Endothelial cell of umbilical vein (primary cell): ENCODE results near the gene KCTD17. TPM values are rescaled to one million over a fixed set of nuclear protein-coding genes. Genes with fewer than 3 reads are reported as not detected.

Source experiments
- BruUV-seq: library from RNA; stranded (reverse); fragments of 400-500 nt; replicated peaks from 2 replicates; lab custom pipeline; 2021; lab: Mats Ljungman, UMichigan
- CTCF ChIA-PET: fragments of 300-600, 350-600 bp; sonication (Branson Sonifier 250); formaldehyde crosslinking; loops from one replicate; lab custom pipeline; 2021; ENCODE audit warnings: antibody characterized with exemption, inconsistent platforms; lab: Charles Lee
- POLR2A ChIA-PET: fragments of 300-600, 350-600 bp; sonication (Branson Sonifier 250); formaldehyde crosslinking; loops from one replicate; lab custom pipeline; 2021; ENCODE audit warnings: antibody characterized with exemption, inconsistent platforms; lab: Charles Lee
- DNase-seq: peaks from one replicate; pipeline ENCODE4 v3.0.0-alpha.2; 2011; ENCODE audit warnings: low read depth, low spot score
- FAIRE-seq: peaks from 2 replicates; lab custom pipeline; 2011; peaks lifted over from hg19 to GRCh38; lab: Jason Lieb, UNC
- H2AFZ ChIP-seq: 2 replicates; pipeline ENCODE4 v1.6.0; 2012; ENCODE audit warnings: low read depth, low read length, control low read depth, inconsistent platforms
- H3K27ac ChIP-seq: 2 replicates; pipeline ENCODE4 v1.5.1; 2011; ENCODE audit warnings: low read depth, mild to moderate bottlenecking, control low read depth, low read length, moderate library complexity; ENCODE audit not compliant: insufficient read depth
- H3K27me3 ChIP-seq, 2 experiments: 2 replicates each; pipeline versions ENCODE4 v1.6.0 to v1.6.1; 2011; ENCODE audit warnings: low read length in 2 of 2, mixed read lengths in 1 of 2; ENCODE audit not compliant: control insufficient read depth in 2 of 2, insufficient read depth in 2 of 2
- H3K36me3 ChIP-seq, 2 experiments: 2 replicates in 1 of 2; 3 replicates in 1 of 2; pipeline ENCODE4 v1.5.1; 2011; ENCODE audit warnings: low read length in 2 of 2, mild to moderate bottlenecking in 1 of 2, moderate library complexity in 1 of 2; ENCODE audit not compliant: control insufficient read depth in 2 of 2, insufficient read depth in 2 of 2; ENCODE audit errors: extremely low read depth in 1 of 2
- H3K4me1 ChIP-seq: 3 replicates; pipeline ENCODE4 v1.5.1; 2011; ENCODE audit warnings: mild to moderate bottlenecking, low read length; ENCODE audit not compliant: control insufficient read depth, insufficient read depth; ENCODE audit errors: extremely low read depth
- H3K4me2 ChIP-seq: 2 replicates; pipeline ENCODE4 v1.6.1; 2011; ENCODE audit warnings: low read length, control low read depth, mixed read lengths; ENCODE audit not compliant: insufficient read depth
- H3K4me3 ChIP-seq, 3 experiments: fragments of 200-600 bp in 1 of 3; sonication (generic), shearing (Covaris generic) in 1 of 3; replicated peaks in 1 of 3; 2 replicates each; pipeline ENCODE4 v1.5.1; 2011 to 2016; ENCODE audit warnings: control low read depth in 3 of 3, low read length in 3 of 3, mild to moderate bottlenecking in 2 of 3, inconsistent platforms in 1 of 3, low read depth in 1 of 3, moderate library complexity in 1 of 3; ENCODE audit not compliant: insufficient read depth in 1 of 3
- H3K79me2 ChIP-seq: 2 replicates; pipeline ENCODE4 v1.6.0; 2012; ENCODE audit warnings: low read length, inconsistent platforms; ENCODE audit not compliant: control insufficient read depth, insufficient read depth
- H3K9ac ChIP-seq: replicated peaks from 2 replicates; pipeline ENCODE3; 2011; ENCODE audit warnings: low read length, control low read depth; ENCODE audit not compliant: insufficient read depth; ENCODE audit errors: extremely low read depth
- H3K9me1 ChIP-seq: replicated peaks from 3 replicates; pipeline ENCODE4 v1.6.0; 2011; ENCODE audit warnings: mild to moderate bottlenecking, low read length; ENCODE audit not compliant: control insufficient read depth, insufficient read depth; ENCODE audit errors: extremely low read depth
- H3K9me3 ChIP-seq: replicated peaks from 2 replicates; pipeline ENCODE4 v1.5.1; 2012; ENCODE audit warnings: low read length, inconsistent platforms; ENCODE audit not compliant: control insufficient read depth, insufficient read depth
- H4K20me1 ChIP-seq: replicated peaks from 2 replicates; pipeline ENCODE3; 2011; ENCODE audit warnings: mild to moderate bottlenecking, low read length; ENCODE audit not compliant: control insufficient read depth, insufficient read depth; ENCODE audit errors: extremely low read depth
- EZH2 ChIP-seq: IDR thresholded peaks from 2 replicates; pipeline ENCODE4 v1.6.1; 2012; ENCODE audit warnings: borderline replicate concordance, low read depth, mild to moderate bottlenecking, moderate library complexity, low read length, inconsistent platforms; ENCODE audit not compliant: severe bottlenecking
- FOS ChIP-seq: IDR thresholded peaks from 2 replicates; pipeline ENCODE4 v1.6.1; 2011; ENCODE audit warnings: mild to moderate bottlenecking, low read length, moderate library complexity, borderline replicate concordance; ENCODE audit not compliant: insufficient read depth
- GATA2 ChIP-seq: IDR thresholded peaks from 2 replicates; pipeline ENCODE4 v1.7.0; 2011; ENCODE audit warnings: low read depth, mild to moderate bottlenecking, moderate library complexity, mixed read lengths, low read length; ENCODE audit not compliant: insufficient read length, insufficient read depth
- JUN ChIP-seq: IDR thresholded peaks from 2 replicates; pipeline ENCODE4 v1.6.1; 2011; ENCODE audit warnings: borderline replicate concordance, low read depth; ENCODE audit not compliant: insufficient read length, insufficient read depth
- MYC ChIP-seq: IDR thresholded peaks from one replicate; pipeline ENCODE4 v1.6.1; 2011; ENCODE audit warnings: mild to moderate bottlenecking, low read depth, low read length
- POLR2A ChIP-seq: IDR thresholded peaks from 2 replicates; pipeline ENCODE4 v1.6.1; 2012; ENCODE audit warnings: low read depth, mild to moderate bottlenecking, control low read depth, low read length
- POLR2AphosphoS5 ChIP-seq: IDR thresholded peaks from 2 replicates; pipeline ENCODE4 v1.6.1; 2012; ENCODE audit warnings: low read depth, mild to moderate bottlenecking, control low read depth, low read length, moderate library complexity; ENCODE audit not compliant: insufficient read depth
- dilution Hi-C: fragments of 300-500 bp; cut with MboI; formaldehyde crosslinking; loops from one replicate; pipeline ENCODE4 v1.15.0; 2019; ENCODE audit warnings: low sequenced_read_pairs; ENCODE audit not compliant: extremely low pct_ligation_motif_present
- intact Hi-C: fragments of 100-400 bp; cut with micrococcal nuclease; formaldehyde crosslinking; loops from one replicate; pipeline ENCODE4 v1.10.0; 2022
- polyA plus RNA-seq, 4 experiments: library from polyadenylated mRNA; depleted of rRNA in 3 of 4; stranded (reverse) in 3 of 4; unstranded in 1 of 4; fragments of >200 nt; gene quantifications; 2 replicates each; pipeline versions ENCODE4 v1.2.1 to v1.2.3, GENCODE V29; 2011 to 2012; ENCODE audit warnings: missing spikeins in 1 of 4
- total RNA-seq: library from RNA; stranded (reverse); gene quantifications from 2 replicates; pipeline ENCODE4 v1.2.3, GENCODE V29; 2021
- TF ChIP-seq, protein P1 (sequence below), 2 donors: IDR thresholded peaks; 1 replicate in 1 of 2; 2 replicates in 1 of 2; pipeline ENCODE4 v1.5.1; 2011; ENCODE audit warnings: low read length in 2 of 2, mild to moderate bottlenecking in 2 of 2, moderate library complexity in 2 of 2, control low read depth in 1 of 2, inconsistent platforms in 1 of 2, low read depth in 1 of 2; ENCODE audit not compliant: insufficient read depth in 1 of 2; ENCODE audit errors: extremely low read depth in 1 of 2
- TF ChIP-seq, protein P2 (sequence below): IDR thresholded peaks from 2 replicates; pipeline ENCODE4 v1.6.1; 2011; ENCODE audit not compliant: insufficient read depth, insufficient read length

KCTD17 gene
- total and polyA plus RNA-seq, 2 donors (not counting 3 experiments of a cell fraction or from before 2014, with no cell fraction given) = 59.2 to 73.0 TPM

DNA sequence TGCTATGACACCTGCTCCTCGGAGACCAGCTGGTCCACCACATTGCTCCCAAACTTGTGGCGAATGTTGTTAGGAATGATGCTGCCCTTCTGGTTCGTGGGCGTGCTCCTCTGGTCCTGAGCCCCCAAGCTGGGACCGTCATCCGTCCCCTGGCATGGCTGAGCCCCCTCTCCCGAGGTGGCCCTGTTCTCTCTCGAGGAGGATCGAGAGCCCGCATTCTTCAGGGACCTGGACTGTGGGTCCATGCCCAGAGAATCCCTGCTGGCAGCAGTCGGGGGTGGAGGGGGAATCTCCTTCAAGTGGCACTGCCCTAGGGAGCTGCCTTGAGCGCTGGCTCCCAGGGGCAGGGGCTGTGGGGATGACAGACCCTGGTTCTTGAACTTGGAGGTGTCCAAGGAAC, 49.7 kb upstream of the KCTD17 start:
- no peak for FAIRE-seq
- no peak overlapping the region for H3K27ac ChIP-seq
- CTCF ChIA-PET = no interaction called here
- no peaks in the 10 kb centered on the region for H3K9me3 ChIP-seq
- BruUV-seq = no TSS peak
- POLR2A ChIA-PET = no interaction called here
- dilution Hi-C loops = no loop called here
- H3K9me1 ChIP-seq = no peaks in the 10 kb centered on the region
- no peaks in the 10 kb centered on the region for H3K79me2 ChIP-seq
- H2AFZ ChIP-seq = no peak overlapping the region
- no peaks in the 10 kb centered on the region for H3K4me1 ChIP-seq
- no peak overlapping the region for H3K4me2 ChIP-seq
- no peak overlapping the region for H3K9ac ChIP-seq
- H4K20me1 ChIP-seq = no peaks in the 10 kb centered on the region
- intact Hi-C loops = no loop called here
- no peak overlapping the region for H3K4me3 ChIP-seq
- TF ChIP-seq, protein P1, sequence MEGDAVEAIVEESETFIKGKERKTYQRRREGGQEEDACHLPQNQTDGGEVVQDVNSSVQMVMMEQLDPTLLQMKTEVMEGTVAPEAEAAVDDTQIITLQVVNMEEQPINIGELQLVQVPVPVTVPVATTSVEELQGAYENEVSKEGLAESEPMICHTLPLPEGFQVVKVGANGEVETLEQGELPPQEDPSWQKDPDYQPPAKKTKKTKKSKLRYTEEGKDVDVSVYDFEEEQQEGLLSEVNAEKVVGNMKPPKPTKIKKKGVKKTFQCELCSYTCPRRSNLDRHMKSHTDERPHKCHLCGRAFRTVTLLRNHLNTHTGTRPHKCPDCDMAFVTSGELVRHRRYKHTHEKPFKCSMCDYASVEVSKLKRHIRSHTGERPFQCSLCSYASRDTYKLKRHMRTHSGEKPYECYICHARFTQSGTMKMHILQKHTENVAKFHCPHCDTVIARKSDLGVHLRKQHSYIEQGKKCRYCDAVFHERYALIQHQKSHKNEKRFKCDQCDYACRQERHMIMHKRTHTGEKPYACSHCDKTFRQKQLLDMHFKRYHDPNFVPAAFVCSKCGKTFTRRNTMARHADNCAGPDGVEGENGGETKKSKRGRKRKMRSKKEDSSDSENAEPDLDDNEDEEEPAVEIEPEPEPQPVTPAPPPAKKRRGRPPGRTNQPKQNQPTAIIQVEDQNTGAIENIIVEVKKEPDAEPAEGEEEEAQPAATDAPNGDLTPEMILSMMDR (IDR thresholded peaks at IDR 0.05; ENCODE audit: extremely low read depth in 1 of 2, insufficient read depth in 1 of 2, low read depth in 1 of 2, low read length in 2 of 2) = no peak
- TF ChIP-seq MYC = no peak
- TF ChIP-seq POLR2A = no peak
- no peak for TF ChIP-seq JUN
- TF ChIP-seq, protein P2, sequence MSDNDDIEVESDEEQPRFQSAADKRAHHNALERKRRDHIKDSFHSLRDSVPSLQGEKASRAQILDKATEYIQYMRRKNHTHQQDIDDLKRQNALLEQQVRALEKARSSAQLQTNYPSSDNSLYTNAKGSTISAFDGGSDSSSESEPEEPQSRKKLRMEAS = no peak
- no peak for TF ChIP-seq FOS
- TF ChIP-seq EZH2 = no peak
- no peak for TF ChIP-seq GATA2
- TF ChIP-seq POLR2AphosphoS5 = no peak
- peaks cover 14 to 22% of the 10 kb centered on the region in 2 experiments for H3K27me3 ChIP-seq
- no peaks in the 10 kb centered on the region for H3K36me3 ChIP-seq
- no peak for DNase-seq
